HEK293 (cell line): ENCODE measurements around the gene RASGRF2.

Source experiments
- CTCF ChIA-PET: fragments of 350-600 bp; formaldehyde crosslinking; extraction: SDS; loops from one replicate; lab custom pipeline; 2021; ENCODE audit warnings: antibody characterized with exemption; lab: Yijun Ruan, JAX
- POLR2A ChIA-PET: fragments of 300-600 bp; formaldehyde crosslinking; extraction: SDS; loops from one replicate; lab custom pipeline; 2020; ENCODE audit warnings: antibody characterized with exemption, inconsistent platforms; lab: Yijun Ruan, JAX
- H3K27ac ChIP-seq: fragments of 200-500 bp; sonication (Bioruptor generic); 2 replicates; pipeline ENCODE4 v1.5.1; 2014; ENCODE audit warnings: low read depth, low read length, control low read depth, inconsistent platforms; ENCODE audit errors: extremely low read depth
- H3K36me3 ChIP-seq, 2 experiments: fragments of 200-500 bp in 1 of 2; sonication (Bioruptor generic) in 1 of 2; 1 replicate in 1 of 2; 2 replicates in 1 of 2; pipeline ENCODE4 v1.5.1; 2014 to 2017; ENCODE audit warnings: inconsistent platforms in 2 of 2, low read length in 2 of 2; ENCODE audit not compliant: control insufficient read depth in 2 of 2, insufficient read depth in 1 of 2
- H3K4me1 ChIP-seq: fragments of 200-500 bp; sonication (Bioruptor generic); 2 replicates; pipeline ENCODE4 v1.5.1; 2014; ENCODE audit warnings: mild to moderate bottlenecking, low read length, inconsistent platforms; ENCODE audit not compliant: control insufficient read depth, insufficient read depth
- H3K4me3 ChIP-seq: 2 replicates; pipeline ENCODE4 v1.5.1; 2011; ENCODE audit warnings: low read depth, mild to moderate bottlenecking, control low read depth, low read length, moderate library complexity
- H3K9me3 ChIP-seq: fragments of 200-500 bp; sonication (Bioruptor generic); 2 replicates; pipeline ENCODE4 v1.5.1; 2014; ENCODE audit warnings: low read depth, low read length, inconsistent platforms; ENCODE audit not compliant: control insufficient read depth, insufficient read depth
- EGR2 ChIP-seq: fragments of 450-650 bp; formaldehyde crosslinking; IDR thresholded peaks from 2 replicates; pipeline ENCODE4 v1.5.1; 2016; ENCODE audit warnings: low read depth, missing biosample characterization, missing genetic modification characterization
- GLIS1 ChIP-seq: fragments of 450-650 bp; formaldehyde crosslinking; IDR thresholded peaks from 2 replicates; pipeline ENCODE4 v1.5.1; 2016; ENCODE audit warnings: missing biosample characterization, missing genetic modification characterization
- KLF16 ChIP-seq: fragments of 450-650 bp; formaldehyde crosslinking; IDR thresholded peaks from 2 replicates; pipeline ENCODE4 v1.5.1; 2017; ENCODE audit warnings: missing biosample characterization, missing genetic modification characterization
- KLF7 ChIP-seq: fragments of 450-650 bp; formaldehyde crosslinking; IDR thresholded peaks from 2 replicates; pipeline ENCODE4 v1.5.1; 2016; ENCODE audit warnings: missing biosample characterization, missing genetic modification characterization, borderline replicate concordance
- MEIS1 ChIP-seq: sonication (generic); formaldehyde crosslinking; IDR thresholded peaks from 2 replicates; pipeline ENCODE4 v1.8.1; 2022; ENCODE audit warnings: missing genetic modification reagents, mild to moderate bottlenecking, borderline replicate concordance
- WT1 ChIP-seq: fragments of 450-650 bp; formaldehyde crosslinking; IDR thresholded peaks from 2 replicates; pipeline ENCODE4 v1.5.1; 2016; ENCODE audit warnings: missing biosample characterization, missing genetic modification characterization
- YY1 ChIP-seq: fragments of 450-650 bp; formaldehyde crosslinking; IDR thresholded peaks from 2 replicates; pipeline ENCODE4 v1.5.1; 2018; ENCODE audit warnings: missing biosample characterization, missing genetic modification characterization
- ZBTB7A ChIP-seq: fragments of 450-650 bp; formaldehyde crosslinking; IDR thresholded peaks from 2 replicates; pipeline ENCODE4 v1.5.1; 2016; ENCODE audit warnings: low read depth, missing biosample characterization, missing genetic modification characterization
- ZIC2 ChIP-seq: fragments of 450-650 bp; formaldehyde crosslinking; IDR thresholded peaks from 2 replicates; pipeline ENCODE4 v1.5.1; 2016; ENCODE audit warnings: missing biosample characterization, missing genetic modification characterization
- ZNF138 ChIP-seq: fragments of 450-650 bp; formaldehyde crosslinking; IDR thresholded peaks from 2 replicates; pipeline ENCODE4 v1.5.1; 2016; ENCODE audit warnings: missing biosample characterization, missing genetic modification characterization, borderline replicate concordance
- ZNF175 ChIP-seq: fragments of 450-650 bp; formaldehyde crosslinking; IDR thresholded peaks from 2 replicates; pipeline ENCODE4 v1.5.1; 2016; ENCODE audit warnings: missing biosample characterization, missing genetic modification characterization
- ZNF248 ChIP-seq: fragments of 450-650 bp; formaldehyde crosslinking; IDR thresholded peaks from 2 replicates; pipeline ENCODE4 v1.5.1; 2017; ENCODE audit warnings: missing biosample characterization, missing genetic modification characterization
- ZNF311 ChIP-seq: fragments of 450-650 bp; formaldehyde crosslinking; IDR thresholded peaks from 2 replicates; pipeline ENCODE4 v1.5.1; 2017; ENCODE audit warnings: missing biosample characterization, missing genetic modification characterization, borderline replicate concordance
- ZNF366 ChIP-seq: fragments of 450-650 bp; formaldehyde crosslinking; conservative IDR thresholded peaks from 2 replicates; pipeline ENCODE4 v1.5.1; 2016; ENCODE audit warnings: missing biosample characterization, missing genetic modification characterization
- ZNF624 ChIP-seq: fragments of 450-650 bp; formaldehyde crosslinking; IDR thresholded peaks from 2 replicates; pipeline ENCODE4 v1.5.1; 2017; ENCODE audit warnings: missing biosample characterization, missing genetic modification characterization
- ZNF791 ChIP-seq: fragments of 450-650 bp; formaldehyde crosslinking; IDR thresholded peaks from 2 replicates; pipeline ENCODE4 v1.5.1; 2016; ENCODE audit warnings: missing biosample characterization, missing genetic modification characterization
- TF ChIP-seq, protein P1 (sequence below): fragments of 450-650 bp; formaldehyde crosslinking; IDR thresholded peaks from 2 replicates; pipeline ENCODE4 v1.5.1; 2016; ENCODE audit warnings: missing biosample characterization, missing genetic modification characterization
- TF ChIP-seq, protein P2 (sequence below): fragments of 450-650 bp; IDR thresholded peaks from 2 replicates; pipeline ENCODE4 v1.5.1; 2018; ENCODE audit warnings: missing biosample characterization, missing genetic modification characterization
- TF ChIP-seq, protein P3 (sequence below): fragments of 450-650 bp; formaldehyde crosslinking; IDR thresholded peaks from 2 replicates; pipeline ENCODE4 v1.5.1; 2016; ENCODE audit warnings: missing biosample characterization, missing genetic modification characterization
- TF ChIP-seq, protein P4 (sequence below): fragments of 450-650 bp; formaldehyde crosslinking; conservative IDR thresholded peaks from 2 replicates; pipeline ENCODE4 v1.5.1; 2016; ENCODE audit warnings: low read depth, missing biosample characterization, missing genetic modification characterization

RASGRF2 gene

DNA sequence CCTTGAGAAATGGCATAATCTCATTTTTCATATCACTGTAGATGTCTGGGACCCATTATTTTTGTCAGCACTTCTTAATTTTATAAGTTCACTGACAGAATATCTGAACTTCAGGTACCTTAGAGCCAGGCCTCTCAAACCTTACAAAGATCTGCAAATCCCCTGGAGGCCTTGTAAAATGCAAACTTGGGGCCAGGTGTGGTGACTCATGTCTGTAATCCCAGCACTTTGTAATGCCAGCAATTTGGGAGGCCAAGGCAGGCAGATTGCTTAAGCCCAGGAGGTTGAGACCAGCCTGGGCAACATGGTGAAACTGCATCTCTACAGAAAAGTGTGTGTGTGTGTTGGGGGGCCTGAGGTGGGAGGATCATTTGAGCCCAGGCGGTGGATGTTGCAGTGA, 30.8 kb downstream of the RASGRF2 start:
- H3K4me1 ChIP-seq = peaks cover 8% of the 10 kb centered on the region
- CTCF ChIA-PET = interaction anchor here (1.3 kb wide), 1 partner anchor 118 kb away, joined by 3 read pairs; no protein-coding TSS in a partner anchor
- POLR2A ChIA-PET = no interaction called here
- H3K4me3 ChIP-seq = no peak overlapping the region
- no peak overlapping the region for H3K27ac ChIP-seq
- TF ChIP-seq ZNF366 (tag by site-specific recombination) (0 out of 2 replicates have a peak, but pooled peaks have one; percentile 9), KLF7 (no peak), YY1 (tag by site-specific recombination) (no peak), GLIS1 (tag by site-specific recombination) (peak; percentile 88), ZNF624 (no peak), WT1 (tag by site-specific recombination) (no peak)
- TF ChIP-seq, protein P1, sequence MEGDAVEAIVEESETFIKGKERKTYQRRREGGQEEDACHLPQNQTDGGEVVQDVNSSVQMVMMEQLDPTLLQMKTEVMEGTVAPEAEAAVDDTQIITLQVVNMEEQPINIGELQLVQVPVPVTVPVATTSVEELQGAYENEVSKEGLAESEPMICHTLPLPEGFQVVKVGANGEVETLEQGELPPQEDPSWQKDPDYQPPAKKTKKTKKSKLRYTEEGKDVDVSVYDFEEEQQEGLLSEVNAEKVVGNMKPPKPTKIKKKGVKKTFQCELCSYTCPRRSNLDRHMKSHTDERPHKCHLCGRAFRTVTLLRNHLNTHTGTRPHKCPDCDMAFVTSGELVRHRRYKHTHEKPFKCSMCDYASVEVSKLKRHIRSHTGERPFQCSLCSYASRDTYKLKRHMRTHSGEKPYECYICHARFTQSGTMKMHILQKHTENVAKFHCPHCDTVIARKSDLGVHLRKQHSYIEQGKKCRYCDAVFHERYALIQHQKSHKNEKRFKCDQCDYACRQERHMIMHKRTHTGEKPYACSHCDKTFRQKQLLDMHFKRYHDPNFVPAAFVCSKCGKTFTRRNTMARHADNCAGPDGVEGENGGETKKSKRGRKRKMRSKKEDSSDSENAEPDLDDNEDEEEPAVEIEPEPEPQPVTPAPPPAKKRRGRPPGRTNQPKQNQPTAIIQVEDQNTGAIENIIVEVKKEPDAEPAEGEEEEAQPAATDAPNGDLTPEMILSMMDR (tag by site-specific recombination) = no peak
- no peaks in the 10 kb centered on the region for H3K36me3 ChIP-seq
- no peaks in the 10 kb centered on the region for H3K9me3 ChIP-seq

DNA sequence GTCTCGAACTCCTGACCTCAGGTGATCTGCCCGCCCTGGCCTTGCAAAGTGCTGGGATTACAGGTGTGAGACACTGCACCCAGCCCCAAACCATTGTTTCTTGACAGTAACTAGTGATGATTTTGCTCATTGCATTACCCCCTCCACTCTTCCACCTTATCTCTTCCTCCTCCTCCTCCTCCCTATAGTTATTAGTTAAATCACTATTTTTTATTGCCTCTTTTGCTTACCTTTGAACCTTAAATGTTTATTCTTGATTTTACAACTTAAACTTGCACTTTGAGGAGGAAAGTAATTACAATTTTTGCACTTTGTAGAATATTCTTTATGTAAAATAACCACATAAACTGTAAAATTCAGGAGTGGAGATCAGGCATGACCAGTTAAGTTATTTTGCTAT, 35.7 kb downstream of the RASGRF2 start:
- ChIA-PET CTCF (interaction anchor here (0.6 kb wide), 1 partner anchor 49 kb away, joined by 3 read pairs; no protein-coding TSS in a partner anchor), POLR2A (no interaction called here)
- no peaks in the 10 kb centered on the region for H3K9me3 ChIP-seq
- no peak overlapping the region for H3K27ac ChIP-seq
- peaks cover 2% of the 10 kb centered on the region; the same call in 1 of the 2 replicates for H3K4me1 ChIP-seq
- H3K36me3 ChIP-seq = no peaks in the 10 kb centered on the region
- TF ChIP-seq ZBTB7A (no peak), ZNF248 (tag by site-specific recombination) (no peak), ZNF311 (tag by site-specific recombination) (no peak), ZNF175 (tag by site-specific recombination) (no peak)
- TF ChIP-seq, protein P2, sequence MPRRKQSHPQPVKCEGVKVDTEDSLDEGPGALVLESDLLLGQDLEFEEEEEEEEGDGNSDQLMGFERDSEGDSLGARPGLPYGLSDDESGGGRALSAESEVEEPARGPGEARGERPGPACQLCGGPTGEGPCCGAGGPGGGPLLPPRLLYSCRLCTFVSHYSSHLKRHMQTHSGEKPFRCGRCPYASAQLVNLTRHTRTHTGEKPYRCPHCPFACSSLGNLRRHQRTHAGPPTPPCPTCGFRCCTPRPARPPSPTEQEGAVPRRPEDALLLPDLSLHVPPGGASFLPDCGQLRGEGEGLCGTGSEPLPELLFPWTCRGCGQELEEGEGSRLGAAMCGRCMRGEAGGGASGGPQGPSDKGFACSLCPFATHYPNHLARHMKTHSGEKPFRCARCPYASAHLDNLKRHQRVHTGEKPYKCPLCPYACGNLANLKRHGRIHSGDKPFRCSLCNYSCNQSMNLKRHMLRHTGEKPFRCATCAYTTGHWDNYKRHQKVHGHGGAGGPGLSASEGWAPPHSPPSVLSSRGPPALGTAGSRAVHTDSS = peak; percentile 68
- no peak overlapping the region for H3K4me3 ChIP-seq

DNA sequence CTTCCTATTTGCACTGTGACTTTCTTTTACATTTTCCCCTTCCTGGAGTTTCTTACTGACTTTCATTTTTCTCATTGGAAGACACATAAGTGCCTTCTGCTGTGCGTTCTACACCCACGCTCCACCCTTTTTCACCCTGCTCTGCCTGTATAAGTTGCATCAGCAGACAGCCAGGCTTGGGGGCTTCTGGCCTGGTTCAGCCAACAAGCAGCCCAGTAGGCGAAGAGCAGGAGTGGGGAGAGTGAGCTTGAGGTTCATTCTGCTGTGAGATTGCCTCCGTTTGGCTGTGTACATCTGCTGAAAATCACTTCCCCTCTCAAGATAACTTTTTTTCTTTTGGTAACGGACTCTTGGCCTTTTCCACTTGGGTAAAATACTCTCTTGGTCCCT, 38.4 kb downstream of the RASGRF2 start:
- CTCF ChIA-PET = no interaction called here
- no peak overlapping the region for H3K4me3 ChIP-seq
- no peak for TF ChIP-seq GLIS1 (tag by site-specific recombination)
- 0 out of 2 replicates have a peak, but pooled peaks have one; percentile 14 for TF ChIP-seq EGR2
- peaks cover 2% of the 10 kb centered on the region; the same call in 1 of the 2 replicates for H3K4me1 ChIP-seq
- no peak overlapping the region for H3K27ac ChIP-seq
- POLR2A ChIA-PET = no interaction called here
- no peaks in the 10 kb centered on the region for H3K36me3 ChIP-seq
- no peaks in the 10 kb centered on the region for H3K9me3 ChIP-seq

DNA sequence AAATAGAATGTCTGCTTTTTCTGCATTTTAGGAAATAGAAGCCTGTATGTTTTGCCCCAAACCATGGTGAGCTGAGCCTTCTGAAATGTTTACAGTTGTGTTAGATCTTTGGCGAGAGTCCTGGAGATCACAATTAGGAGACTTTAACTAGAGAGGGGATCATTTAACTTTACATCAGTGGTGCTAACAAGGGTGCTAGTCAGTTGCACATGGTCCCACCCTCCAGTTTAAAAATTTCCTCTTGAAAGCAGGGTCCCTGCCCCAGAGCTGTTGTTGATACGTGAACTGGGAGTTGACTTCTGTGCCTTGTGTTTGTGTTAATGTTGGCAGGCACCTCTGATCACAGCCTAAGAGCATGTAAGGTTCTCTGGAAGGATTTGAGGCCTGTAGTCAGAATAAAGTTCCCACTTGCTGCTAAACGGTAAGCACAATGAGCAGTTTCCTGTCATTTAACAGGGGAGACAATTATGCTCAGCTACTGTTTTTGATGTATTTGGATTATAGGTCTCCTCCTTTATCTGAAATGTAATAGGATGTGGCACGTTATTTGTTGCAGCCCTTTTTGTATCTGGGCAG, 43.7 kb downstream of the RASGRF2 start:
- Histone ChIP-seq H3K4me1 (no peaks in the 10 kb centered on the region), H3K9me3 (no peaks in the 10 kb centered on the region), H3K27ac (no peak overlapping the region), H3K36me3 (no peaks in the 10 kb centered on the region), H3K4me3 (no peak overlapping the region)
- ChIA-PET POLR2A (no interaction called here), CTCF (no interaction called here)
- no peak for TF ChIP-seq ZNF175 (tag by site-specific recombination)
- TF ChIP-seq ZNF791 (tag by site-specific recombination) = no peak
- TF ChIP-seq, protein P3, sequence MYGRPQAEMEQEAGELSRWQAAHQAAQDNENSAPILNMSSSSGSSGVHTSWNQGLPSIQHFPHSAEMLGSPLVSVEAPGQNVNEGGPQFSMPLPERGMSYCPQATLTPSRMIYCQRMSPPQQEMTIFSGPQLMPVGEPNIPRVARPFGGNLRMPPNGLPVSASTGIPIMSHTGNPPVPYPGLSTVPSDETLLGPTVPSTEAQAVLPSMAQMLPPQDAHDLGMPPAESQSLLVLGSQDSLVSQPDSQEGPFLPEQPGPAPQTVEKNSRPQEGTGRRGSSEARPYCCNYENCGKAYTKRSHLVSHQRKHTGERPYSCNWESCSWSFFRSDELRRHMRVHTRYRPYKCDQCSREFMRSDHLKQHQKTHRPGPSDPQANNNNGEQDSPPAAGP = no peak
- no peak for TF ChIP-seq ZNF311 (tag by site-specific recombination)
- TF ChIP-seq, protein P4, sequence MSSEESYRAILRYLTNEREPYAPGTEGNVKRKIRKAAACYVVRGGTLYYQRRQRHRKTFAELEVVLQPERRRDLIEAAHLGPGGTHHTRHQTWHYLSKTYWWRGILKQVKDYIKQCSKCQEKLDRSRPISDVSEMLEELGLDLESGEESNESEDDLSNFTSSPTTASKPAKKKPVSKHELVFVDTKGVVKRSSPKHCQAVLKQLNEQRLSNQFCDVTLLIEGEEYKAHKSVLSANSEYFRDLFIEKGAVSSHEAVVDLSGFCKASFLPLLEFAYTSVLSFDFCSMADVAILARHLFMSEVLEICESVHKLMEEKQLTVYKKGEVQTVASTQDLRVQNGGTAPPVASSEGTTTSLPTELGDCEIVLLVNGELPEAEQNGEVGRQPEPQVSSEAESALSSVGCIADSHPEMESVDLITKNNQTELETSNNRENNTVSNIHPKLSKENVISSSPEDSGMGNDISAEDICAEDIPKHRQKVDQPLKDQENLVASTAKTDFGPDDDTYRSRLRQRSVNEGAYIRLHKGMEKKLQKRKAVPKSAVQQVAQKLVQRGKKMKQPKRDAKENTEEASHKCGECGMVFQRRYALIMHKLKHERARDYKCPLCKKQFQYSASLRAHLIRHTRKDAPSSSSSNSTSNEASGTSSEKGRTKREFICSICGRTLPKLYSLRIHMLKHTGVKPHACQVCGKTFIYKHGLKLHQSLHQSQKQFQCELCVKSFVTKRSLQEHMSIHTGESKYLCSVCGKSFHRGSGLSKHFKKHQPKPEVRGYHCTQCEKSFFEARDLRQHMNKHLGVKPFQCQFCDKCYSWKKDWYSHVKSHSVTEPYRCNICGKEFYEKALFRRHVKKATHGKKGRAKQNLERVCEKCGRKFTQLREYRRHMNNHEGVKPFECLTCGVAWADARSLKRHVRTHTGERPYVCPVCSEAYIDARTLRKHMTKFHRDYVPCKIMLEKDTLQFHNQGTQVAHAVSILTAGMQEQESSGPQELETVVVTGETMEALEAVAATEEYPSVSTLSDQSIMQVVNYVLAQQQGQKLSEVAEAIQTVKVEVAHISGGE (tag by site-specific recombination) = no peak
- TF ChIP-seq ZNF624 = no peak
- TF ChIP-seq KLF16 = no peak
- no peak for TF ChIP-seq ZNF138
- TF ChIP-seq MEIS1 (CRISPR knock-in tag) = no peak
- TF ChIP-seq ZIC2 = no peak
